GM18868 (cell line): ENCODE results near the gene ACBD7.

ENCODE experiments used
- ATAC-seq: cut with Tn5 transposase; IDR thresholded peaks from one replicate; pipeline ENCODE4 v1.9.1; 2021; ENCODE audit warnings: mild to moderate bottlenecking, moderate library complexity; ENCODE audit not compliant: unreplicated experiment

Gene ACBD7

GRCh38 chr10:15088428-15089261 is at the start of gene ACBD7:
Gene ACBD7, minus strand, starts transcription at chr10:15088776. Its CDS starts 48 bp downstream, at chr10:15088728.
- peak; percentile 100 for ATAC-seq

GRCh38 chr10:15137636-15138035 is 49.1 kb upstream of the ACBD7 start:
- ATAC-seq: no peak

GRCh38 chr10:15137036-15137359 is 48.4 kb upstream of the ACBD7 start:
- no peak for ATAC-seq

- ATAC-seq: no peak
Measured at GRCh38 chr10:15136129-15137035, 47.8 kb upstream of the ACBD7 start.

DNA sequence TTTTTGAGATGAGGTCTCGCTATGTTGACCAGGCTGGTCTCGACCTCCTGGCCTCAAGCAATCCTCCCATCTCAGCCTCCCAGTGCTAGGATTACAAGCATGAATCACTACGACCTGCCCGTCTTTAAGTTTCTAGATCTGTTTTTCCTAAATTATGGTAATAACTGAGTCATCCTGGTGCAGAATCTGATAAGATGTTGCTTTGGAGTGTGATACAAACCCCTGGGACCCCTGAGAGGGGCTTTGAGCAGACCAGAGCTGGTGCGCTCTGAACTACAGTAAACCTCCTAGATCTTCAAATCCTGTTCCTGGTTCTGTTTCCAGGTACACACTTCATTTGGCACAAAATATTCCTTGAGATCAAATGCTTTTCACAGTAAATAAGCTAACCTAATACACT is 42.8 kb upstream of the ACBD7 start:
- no peak for ATAC-seq

DNA sequence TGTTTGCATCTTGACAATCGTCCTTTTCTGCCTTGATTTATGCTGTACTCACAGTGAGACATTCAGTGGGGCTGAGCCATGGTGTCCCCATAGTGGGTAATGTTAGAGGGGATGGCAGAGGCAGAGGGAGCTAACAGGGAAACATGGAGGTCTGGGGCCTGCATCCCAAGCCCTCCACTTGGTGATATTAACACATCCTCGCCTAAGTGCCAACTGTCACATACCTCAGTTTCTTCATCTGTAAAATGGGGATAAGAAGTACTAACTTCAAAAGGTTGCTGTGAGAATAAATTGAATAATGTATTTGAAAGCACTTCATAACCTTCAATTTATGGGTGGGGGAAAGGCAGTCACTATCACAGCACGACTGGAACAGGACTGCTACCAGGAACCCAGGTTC is 36.3 kb upstream of the ACBD7 start:
- ATAC-seq: no peak

GRCh38 chr10:15124190-15124589 is 35.6 kb upstream of the ACBD7 start:
- no peak for ATAC-seq

DNA sequence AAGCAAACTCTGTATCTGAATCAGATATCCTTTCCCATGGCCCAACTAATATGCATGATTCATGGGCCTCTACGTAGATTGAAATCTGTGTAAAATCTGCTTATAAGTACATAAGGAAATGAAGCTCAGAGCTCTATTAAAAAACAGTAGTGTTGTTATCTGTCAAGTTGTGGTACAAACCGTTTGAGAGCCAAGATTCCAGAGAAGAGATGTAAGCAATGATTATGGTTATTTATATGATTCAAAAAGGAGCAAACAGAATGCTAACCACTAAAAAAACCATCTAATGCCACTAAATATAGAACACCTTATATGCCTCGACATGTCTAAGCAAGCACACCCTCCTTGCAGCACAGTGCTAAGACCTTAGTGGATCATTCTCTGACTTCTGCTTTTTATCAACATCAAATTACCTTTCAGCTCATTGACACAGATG is 35.2 kb upstream of the ACBD7 start:
- peak; percentile 33 for ATAC-seq

DNA sequence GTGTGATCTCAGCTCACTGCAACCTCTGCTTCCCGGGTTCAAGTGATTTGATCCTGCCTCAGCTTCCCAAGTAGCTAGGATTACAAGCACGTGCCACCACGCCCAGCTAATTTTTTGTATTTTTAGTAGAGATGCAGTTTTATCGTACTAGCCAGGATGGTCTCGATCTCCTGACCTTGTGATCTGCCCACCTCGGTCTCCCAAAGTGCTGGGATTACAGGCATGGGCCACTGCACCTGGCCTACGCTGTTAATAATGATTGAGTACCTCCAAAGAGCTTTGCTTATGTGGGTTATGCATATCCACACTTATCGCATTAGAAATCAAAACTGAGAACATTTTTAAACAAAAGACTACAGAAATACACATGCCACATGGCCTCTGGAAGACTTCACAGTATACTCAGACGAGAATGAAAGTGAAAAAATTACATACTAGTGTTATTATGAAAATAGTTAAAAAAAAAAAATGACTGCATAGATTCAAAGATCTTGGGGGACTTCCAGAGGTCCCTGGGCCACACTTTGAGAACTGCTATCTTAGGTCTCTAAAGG is 34.0 kb upstream of the ACBD7 start:
- ATAC-seq: peak; percentile 90

DNA sequence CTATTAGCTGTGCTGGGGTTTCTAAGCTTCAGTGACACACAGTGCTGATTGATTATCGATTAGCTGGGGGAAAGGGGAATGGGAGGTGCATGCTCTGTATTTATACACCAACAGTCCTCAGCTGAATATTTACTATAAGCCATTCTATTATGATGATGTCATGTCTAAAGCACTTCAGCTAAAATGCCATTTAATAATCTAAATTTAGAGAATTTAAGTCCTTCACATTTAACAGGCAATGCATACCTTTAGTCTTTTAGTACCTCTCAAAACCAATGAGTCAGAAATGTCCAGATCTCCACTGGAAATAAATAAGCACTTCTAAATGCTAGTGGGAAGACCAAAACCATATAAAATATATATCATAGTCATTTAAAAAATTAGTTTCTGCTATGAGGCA is 33.1 kb upstream of the ACBD7 start:
- ATAC-seq: no peak

GRCh38 chr10:15120523-15120922 is 31.9 kb upstream of the ACBD7 start:
- no peak for ATAC-seq

GRCh38 chr10:15118615-15119014 is 30.0 kb upstream of the ACBD7 start:
- ATAC-seq: no peak

DNA sequence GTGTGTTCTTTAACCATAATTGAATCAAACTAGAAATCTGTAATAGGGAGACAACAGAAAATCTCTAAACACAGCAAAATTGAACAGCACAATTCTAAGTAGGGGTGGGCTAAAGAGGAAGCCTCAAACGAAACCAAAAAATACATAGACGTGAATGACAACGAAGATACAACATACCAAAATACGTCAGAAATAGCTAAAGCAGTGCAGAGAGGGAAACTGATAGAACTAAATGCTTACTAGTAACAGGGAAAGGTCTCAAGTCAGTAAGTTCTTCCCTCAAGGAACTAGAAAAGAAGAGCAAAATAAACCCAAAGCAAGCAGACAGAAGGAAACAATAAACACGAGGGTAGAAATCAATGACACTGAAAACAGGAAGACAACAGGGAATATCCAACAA is 27.6 kb upstream of the ACBD7 start:
- no peak for ATAC-seq

GRCh38 chr10:15113766-15114165 is 25.2 kb upstream of the ACBD7 start:
- no peak for ATAC-seq

- no peak for ATAC-seq
Measured at GRCh38 chr10:15112657-15113056, 24.1 kb upstream of the ACBD7 start.

DNA sequence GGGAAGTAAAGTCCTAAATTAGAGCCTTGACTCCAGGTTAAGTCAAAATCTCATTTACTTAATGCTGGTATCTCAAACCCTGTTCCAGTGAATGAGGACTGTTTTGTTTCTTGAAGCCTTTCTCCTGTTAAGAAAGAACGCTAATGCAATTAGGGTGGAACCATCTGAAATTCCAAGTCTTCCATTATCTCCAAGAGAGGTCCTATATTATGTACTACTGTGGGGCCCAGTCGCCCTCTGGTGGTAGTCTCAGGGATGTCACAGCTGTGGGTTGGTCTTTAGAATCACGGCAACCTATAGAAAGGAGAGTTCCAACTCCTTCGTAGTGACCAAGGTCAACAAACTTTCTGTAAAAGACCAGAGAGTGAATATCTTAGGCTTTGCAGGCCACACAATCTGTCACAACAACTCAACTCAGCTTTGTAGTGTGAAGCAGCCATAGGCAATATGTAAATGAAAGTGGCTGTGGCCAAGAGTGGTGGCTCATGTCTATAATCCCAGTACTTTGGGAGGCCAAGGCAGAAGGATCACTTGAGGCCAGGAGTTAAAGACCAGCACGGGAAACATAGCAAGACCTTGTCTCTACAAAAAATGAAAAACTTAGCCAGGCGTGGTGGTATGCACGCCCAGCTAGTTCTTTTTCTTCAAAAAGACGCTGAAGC is 17.9 kb upstream of the ACBD7 start:
- peak; percentile 87 for ATAC-seq

DNA sequence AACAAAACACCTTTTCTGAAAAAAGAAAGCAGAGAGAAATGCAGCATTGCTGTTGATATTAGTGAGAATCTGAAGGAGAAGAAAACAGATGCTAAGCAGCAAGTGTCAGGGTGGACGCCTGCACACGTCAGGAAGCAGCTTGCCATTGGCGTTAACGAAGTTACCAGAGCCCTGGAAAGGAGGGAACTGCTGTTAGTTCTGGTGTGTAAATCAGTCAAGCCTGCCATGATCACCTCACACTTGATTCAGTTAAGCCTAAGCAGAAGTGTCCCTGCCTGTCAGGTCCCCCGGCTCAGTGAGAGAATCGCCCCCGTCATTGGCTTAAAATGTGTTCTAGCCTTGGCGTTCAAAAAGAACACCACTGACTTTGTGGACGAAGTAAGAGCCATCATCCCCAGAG is 14.9 kb upstream of the ACBD7 start:
- no peak for ATAC-seq

DNA sequence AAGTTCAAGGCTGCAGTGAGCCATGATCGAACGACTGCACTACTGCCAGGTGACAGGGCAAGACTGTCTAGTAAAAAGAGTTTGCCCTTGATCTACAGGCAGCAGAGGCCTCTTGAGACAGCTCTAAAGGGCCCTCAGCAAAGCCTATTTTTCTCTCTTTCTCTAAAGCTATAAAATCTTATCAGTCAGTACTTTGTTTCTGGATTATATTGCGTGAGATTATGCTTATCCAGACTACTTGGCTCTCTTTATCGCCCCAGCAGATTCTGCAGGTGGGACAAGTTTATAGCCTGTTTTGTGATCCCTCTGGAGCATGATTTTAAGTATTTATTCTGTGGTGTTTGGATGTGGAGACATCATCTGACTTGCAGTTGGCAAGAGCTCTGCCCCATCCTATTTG is 11.3 kb upstream of the ACBD7 start:
- no peak for ATAC-seq

DNA sequence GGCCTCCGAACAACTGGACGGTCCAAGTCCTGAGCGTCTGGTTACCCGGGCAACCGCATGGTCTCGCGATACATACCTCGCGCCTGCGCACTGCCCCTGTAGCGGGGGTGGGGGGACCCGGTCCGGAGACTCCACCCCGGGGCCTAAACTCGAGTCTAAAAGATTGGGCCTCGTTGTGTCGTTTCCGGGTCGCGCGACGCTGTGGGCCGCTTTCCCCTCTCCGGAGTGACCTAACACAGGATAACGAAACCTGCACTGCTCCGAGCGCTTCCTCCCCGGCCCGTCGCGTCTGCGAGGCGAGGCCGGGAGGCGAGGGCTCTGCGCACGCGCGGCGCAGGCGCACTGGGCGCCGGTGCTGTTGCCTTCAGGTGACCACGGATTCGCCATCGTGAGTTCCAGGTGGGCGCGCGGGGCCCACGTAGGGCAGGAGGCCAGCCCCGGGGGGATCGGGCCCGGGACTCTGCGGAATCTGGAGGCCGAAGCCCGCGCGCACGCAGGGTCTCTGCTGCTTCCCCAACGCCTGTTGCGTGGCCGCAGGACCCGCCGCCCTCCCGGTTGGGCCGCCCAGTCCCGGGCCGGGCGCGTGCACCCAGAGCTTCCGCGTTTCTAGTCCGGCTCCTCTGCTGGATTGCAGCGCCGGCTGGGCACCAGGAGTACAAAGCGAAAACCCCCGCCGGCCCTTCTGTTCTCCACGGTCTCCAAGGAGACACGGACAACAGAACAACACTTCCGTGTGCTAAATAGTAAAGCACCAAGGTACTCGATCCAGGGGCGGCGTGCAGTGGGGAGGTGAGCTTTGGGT is 8.6 kb upstream of the ACBD7 start, which contains the start of gene RPP38:
Gene RPP38 (plus strand): TSS at position 345 of the 802 bp plus-strand sequence. CDS start 5,960 bp downstream, outside the sequence.
- ATAC-seq: peak; percentile 86

DNA sequence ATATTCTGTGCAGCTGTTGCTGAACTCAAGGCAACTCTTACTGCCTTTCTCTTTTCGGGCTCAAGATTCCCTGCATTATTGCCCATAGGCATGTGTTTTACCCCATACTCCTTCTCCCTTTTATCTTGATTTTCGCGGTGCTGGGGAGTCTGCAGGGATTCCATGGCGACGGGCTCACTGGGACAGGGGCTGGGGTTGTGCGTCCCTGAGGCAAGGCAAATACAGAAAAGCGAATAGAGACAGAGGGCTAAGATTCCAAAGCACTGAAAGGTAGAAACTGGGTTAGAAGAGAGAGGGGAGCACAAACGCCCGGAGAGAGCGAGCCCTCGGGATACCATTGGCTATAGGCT is 8.1 kb upstream of the ACBD7 start:
- ATAC-seq: peak; percentile 17
